Muscle layer of duodenum (tissue), 2 donors: Measurements from ENCODE around the gene TMEM82.

Experiments used
- H3K27ac ChIP-seq: one replicate; pipeline ENCODE4 v1.7.0; 2013; ENCODE audit warnings: mild to moderate bottlenecking, low read length
- H3K27me3 ChIP-seq: one replicate; pipeline ENCODE4 v1.7.0; 2013; ENCODE audit warnings: low read depth, mild to moderate bottlenecking, control low read depth, low read length
- H3K36me3 ChIP-seq, 2 donors: one replicate each; pipeline ENCODE4 v1.7.0; 2013; ENCODE audit warnings: low read length in 2 of 2, control low read depth in 1 of 2, mild to moderate bottlenecking in 1 of 2; ENCODE audit not compliant: insufficient read depth in 2 of 2, control insufficient read depth in 1 of 2
- H3K4me1 ChIP-seq, 2 donors: one replicate each; pipeline ENCODE4 v1.7.0; 2013; ENCODE audit warnings: low read length in 2 of 2, mild to moderate bottlenecking in 2 of 2, control low read depth in 1 of 2, moderate library complexity in 1 of 2; ENCODE audit not compliant: insufficient read depth in 2 of 2, control insufficient read depth in 1 of 2
- H3K4me3 ChIP-seq, 2 donors: one replicate each; pipeline ENCODE4 v1.7.0; 2013; ENCODE audit warnings: low read length in 2 of 2, low read depth in 1 of 2, mild to moderate bottlenecking in 1 of 2
- H3K9me3 ChIP-seq, 2 donors: one replicate each; pipeline ENCODE4 v1.7.0; 2013; ENCODE audit warnings: low read length in 2 of 2, control low read depth in 1 of 2, mild to moderate bottlenecking in 1 of 2; ENCODE audit not compliant: control insufficient read depth in 1 of 2
- donor health status: healthy.

The TMEM82 gene

GRCh38 chr1:15722411-15722810, 19.9 kb upstream of the TMEM82 start:
- H3K4me3 ChIP-seq = no peak overlapping the region
- peaks cover 7 to 18% of the 10 kb centered on the region in 2 donors for H3K4me1 ChIP-seq
- H3K9me3 ChIP-seq = no peaks in the 10 kb centered on the region
- H3K27me3 ChIP-seq = no peaks in the 10 kb centered on the region
- peaks cover 47 to 50% of the 10 kb centered on the region in 2 donors for H3K36me3 ChIP-seq
- no peak overlapping the region for H3K27ac ChIP-seq

GRCh38 chr1:15722836-15723532, 19.3 kb upstream of the TMEM82 start:
- no peaks in the 10 kb centered on the region for H3K27me3 ChIP-seq
- no peaks in the 10 kb centered on the region for H3K9me3 ChIP-seq
- H3K36me3 ChIP-seq = peaks cover 47 to 50% of the 10 kb centered on the region in 2 donors
- peaks cover 1 to 12% of the 10 kb centered on the region in 2 donors for H3K4me1 ChIP-seq
- no peak overlapping the region for H3K4me3 ChIP-seq
- no peak overlapping the region for H3K27ac ChIP-seq

- H3K36me3 ChIP-seq = peaks cover 50 to 52% of the 10 kb centered on the region in 2 donors
- H3K27ac ChIP-seq = no peak overlapping the region
- H3K4me1 ChIP-seq = peaks cover 0 to 8% of the 10 kb centered on the region in 2 donors
- no peak overlapping the region for H3K4me3 ChIP-seq
- H3K9me3 ChIP-seq = no peaks in the 10 kb centered on the region
- no peaks in the 10 kb centered on the region for H3K27me3 ChIP-seq
Measured at GRCh38 chr1:15723631-15724246, 18.6 kb upstream of the TMEM82 start.

GRCh38 chr1:15724949-15725880, 17.1 kb upstream of the TMEM82 start:
- Histone ChIP-seq H3K27me3 (no peaks in the 10 kb centered on the region), H3K4me3 (no peak overlapping the region), H3K27ac (no peak overlapping the region), H3K36me3 (peaks cover 50 to 66% of the 10 kb centered on the region in 2 donors), H3K9me3 (no peaks in the 10 kb centered on the region), H3K4me1 (peaks cover 0 to 8% of the 10 kb centered on the region in 2 donors)

- Histone ChIP-seq H3K27ac (no peak overlapping the region), H3K36me3 (peaks cover 44 to 73% of the 10 kb centered on the region in 2 donors), H3K9me3 (no peaks in the 10 kb centered on the region), H3K4me3 (no peak overlapping the region), H3K4me1 (peaks cover 0 to 8% of the 10 kb centered on the region in 2 donors), H3K27me3 (no peaks in the 10 kb centered on the region)
Measured at GRCh38 chr1:15726508-15726907, 15.8 kb upstream of the TMEM82 start.

- Histone ChIP-seq H3K36me3 (peaks cover 49 to 75% of the 10 kb centered on the region in 2 donors), H3K9me3 (no peaks in the 10 kb centered on the region), H3K4me3 (no peak overlapping the region), H3K4me1 (peaks cover 0 to 8% of the 10 kb centered on the region in 2 donors), H3K27ac (no peak overlapping the region), H3K27me3 (no peaks in the 10 kb centered on the region)
Measured at GRCh38 chr1:15727021-15727420, 15.3 kb upstream of the TMEM82 start.

- H3K27ac ChIP-seq = no peak overlapping the region
- H3K36me3 ChIP-seq = peaks cover 51 to 79% of the 10 kb centered on the region in 2 donors
- H3K9me3 ChIP-seq = no peaks in the 10 kb centered on the region
- H3K27me3 ChIP-seq = no peaks in the 10 kb centered on the region
- peaks cover 0 to 7% of the 10 kb centered on the region in 2 donors for H3K4me1 ChIP-seq
- no peak overlapping the region for H3K4me3 ChIP-seq
Measured at GRCh38 chr1:15727424-15727823, 14.9 kb upstream of the TMEM82 start.

GRCh38 chr1:15727866-15728534, 14.3 kb upstream of the TMEM82 start:
- Histone ChIP-seq H3K4me3 (no peak overlapping the region), H3K27me3 (no peaks in the 10 kb centered on the region), H3K4me1 (peaks cover 0 to 1% of the 10 kb centered on the region in 2 donors), H3K36me3 (peaks cover 53 to 85% of the 10 kb centered on the region in 2 donors), H3K27ac (no peak overlapping the region), H3K9me3 (no peaks in the 10 kb centered on the region)

GRCh38 chr1:15728937-15729657, 13.2 kb upstream of the TMEM82 start:
- H3K27me3 ChIP-seq = no peaks in the 10 kb centered on the region
- no peak overlapping the region for H3K27ac ChIP-seq
- H3K36me3 ChIP-seq = peaks cover 53 to 92% of the 10 kb centered on the region in 2 donors

GRCh38 chr1:15730423-15730822, 11.9 kb upstream of the TMEM82 start:
- Histone ChIP-seq H3K27ac (no peak overlapping the region), H3K27me3 (no peaks in the 10 kb centered on the region), H3K4me3 (no peak overlapping the region), H3K36me3 (peaks cover 51 to 98% of the 10 kb centered on the region in 2 donors), H3K4me1 (peaks cover 0 to under 1% of the 10 kb centered on the region in 2 donors), H3K9me3 (no peaks in the 10 kb centered on the region)

More at GRCh38 chr1:15728937-15729657, 13.2 kb upstream of the TMEM82 start:
- no peaks in the 10 kb centered on the region for H3K9me3 ChIP-seq
- no peak overlapping the region for H3K4me3 ChIP-seq
- no peaks in the 10 kb centered on the region for H3K4me1 ChIP-seq
